K562 (cell line): Measurements from ENCODE around the gene SLC18A3. TPM values are rescaled to one million over a fixed set of nuclear protein-coding genes. Genes with fewer than 3 reads are reported as not detected.

Source experiments
- ATAC-seq: fragments of 200-7000 bp; cut with Tn5 transposase; 3 replicates; pipeline ENCODE4 v1.9.1; 2020; ENCODE audit warnings: moderate library complexity
- BruUV-seq: library from RNA; stranded (reverse); fragments of 400-500 nt; replicated peaks from 2 replicates; lab custom pipeline; 2021; lab: Mats Ljungman, UMichigan
- CTCF ChIA-PET: fragments of 300-600 bp; formaldehyde crosslinking; extraction: SDS; loops from one replicate; lab custom pipeline; 2021; ENCODE audit warnings: low intra/inter-chr PET ratio; lab: Yijun Ruan, JAX
- POLR2A ChIA-PET: fragments of 300-600, 350-650 bp; sonication (Branson Sonifier 250); formaldehyde crosslinking; extraction: SDS; loops from one replicate; lab custom pipeline; 2021; ENCODE audit warnings: antibody characterized with exemption, inconsistent platforms; lab: Yijun Ruan, JAX
- DNase-seq, 4 experiments: peaks; one replicate each; pipeline versions ENCODE4 v3.0.0 to v3.0.0-alpha.2; 2011 to 2018; ENCODE audit warnings: low spot score in 3 of 4, mixed read lengths in 3 of 4; ENCODE audit errors: extremely low read depth in 1 of 4
- FAIRE-seq: peaks from 2 replicates; lab custom pipeline; 2011; peaks lifted over from hg19 to GRCh38; lab: Jason Lieb, UNC
- H2AFZ ChIP-seq: 2 replicates; pipeline ENCODE4 v1.6.0; 2011; ENCODE audit warnings: low read depth, low read length, control low read depth, inconsistent platforms
- H3K27ac ChIP-seq: fragments of 200-600 bp; 3 replicates; pipeline ENCODE4 v1.8.0; 2011; ENCODE audit warnings: low read depth, mild to moderate bottlenecking, control low read depth, inconsistent platforms, low read length, moderate library complexity, mixed read lengths; ENCODE audit errors: extremely low read depth
- H3K27me3 ChIP-seq, 2 experiments: fragments of 300-600 bp in 1 of 2; 2 replicates in 1 of 2; 3 replicates in 1 of 2; pipeline versions ENCODE4 v1.6.0 to v1.8.0; 2011; ENCODE audit warnings: inconsistent platforms in 2 of 2, low read length in 2 of 2, mild to moderate bottlenecking in 1 of 2, mixed read lengths in 1 of 2, moderate library complexity in 1 of 2; ENCODE audit not compliant: control insufficient read depth in 2 of 2, insufficient read depth in 2 of 2
- H3K36me3 ChIP-seq: fragments of 300-600 bp; 3 replicates; pipeline ENCODE4 v1.8.0; 2011; ENCODE audit warnings: mild to moderate bottlenecking, low read length, inconsistent platforms; ENCODE audit not compliant: control insufficient read depth, insufficient read depth
- H3K4me1 ChIP-seq, 2 experiments: fragments of 200-600 bp in 1 of 2; replicated peaks in 1 of 2; 2 replicates in 1 of 2; 3 replicates in 1 of 2; pipeline versions ENCODE4 v1.5.1 to v1.8.0; 2011; ENCODE audit warnings: inconsistent platforms in 2 of 2, low read length in 2 of 2, mild to moderate bottlenecking in 1 of 2, mixed read lengths in 1 of 2, moderate library complexity in 1 of 2; ENCODE audit not compliant: control insufficient read depth in 2 of 2, insufficient read depth in 2 of 2
- H3K4me2 ChIP-seq: 2 replicates; pipeline ENCODE4 v1.6.1; 2011; ENCODE audit warnings: low read length, control low read depth, inconsistent platforms, mixed read lengths; ENCODE audit not compliant: insufficient read depth
- H3K4me3 ChIP-seq: fragments of 200-600 bp; sonication (generic), shearing (Covaris generic); 2 replicates; pipeline ENCODE4 v1.5.1; 2016; ENCODE audit warnings: control low read depth, inconsistent platforms
- H3K79me2 ChIP-seq: fragments of 200-600 bp; 3 replicates; pipeline ENCODE4 v1.8.0; 2011; ENCODE audit warnings: low read length, inconsistent platforms; ENCODE audit not compliant: control insufficient read depth, insufficient read depth
- H3K9ac ChIP-seq, 2 experiments: 2 replicates each; pipeline versions ENCODE4 v1.6.0 to v1.6.1; 2011; ENCODE audit warnings: low read depth in 2 of 2, low read length in 2 of 2, control low read depth in 1 of 2, inconsistent platforms in 1 of 2, mild to moderate bottlenecking in 1 of 2, mixed read lengths in 1 of 2; ENCODE audit not compliant: insufficient read depth in 1 of 2
- H3K9me1 ChIP-seq: one replicate; pipeline ENCODE4 v1.6.0; 2011; ENCODE audit warnings: inconsistent platforms, mild to moderate bottlenecking, low read length, moderate library complexity; ENCODE audit not compliant: control insufficient read depth, insufficient read depth
- H3K9me3 ChIP-seq: replicated peaks from 2 replicates; pipeline ENCODE4 v1.5.1; 2011; ENCODE audit warnings: low read depth, low read length, inconsistent platforms; ENCODE audit not compliant: control insufficient read depth, insufficient read depth
- H4K20me1 ChIP-seq: replicated peaks from 2 replicates; pipeline ENCODE4 v1.6.1; 2011; ENCODE audit warnings: low read length, inconsistent platforms, mixed read lengths; ENCODE audit not compliant: control insufficient read depth, insufficient read depth
- NONO ChIP-seq, 2 experiments: fragments of 200-400 bp in 1 of 2; fragments of 450-650 bp in 1 of 2; formaldehyde crosslinking in 1 of 2; IDR thresholded peaks; 2 replicates each; pipeline ENCODE4 v1.6.1; 2017; ENCODE audit warnings: low read depth in 2 of 2, mild to moderate bottlenecking in 2 of 2, moderate library complexity in 2 of 2, low read length in 1 of 2
- WGBS: fragments of 100-300 bp; shearing (Covaris generic); methylation state at CpG from one replicate; pipeline ENCODE4 v1.1.6; 2016; ENCODE audit warnings: low coverage, mixed read lengths; ENCODE audit not compliant: insufficient coverage; ENCODE audit errors: missing lambda C conversion rate; 5-methylcytosine and 5-hydroxymethylcytosine counted together
- in situ Hi-C: fragments of 300-500 bp; cut with MboI; formaldehyde crosslinking; loops from 4 replicates; pipeline ENCODE4 v1.15.0; 2018; ENCODE audit warnings: inconsistent platforms, mixed read lengths
- intact Hi-C: fragments of 100-400 bp; cut with micrococcal nuclease; formaldehyde crosslinking; loops from 2 replicates; pipeline ENCODE4 v1.14.2; 2022
- polyA plus RNA-seq, 8 experiments: library from polyadenylated mRNA; depleted of rRNA in 4 of 8; stranded (reverse) in 5 of 8; unstranded in 3 of 8; fragments of >200 nt; fragmentation: Nextera tagmentation in 2 of 8; fragmentation: Illumina TruSeq in 1 of 8; extraction: Ambion mirVana in 2 of 8; extraction: Trizol in 1 of 8; gene quantifications; 2 replicates each; pipeline versions ENCODE4 v1.2.1 to v1.2.3, GENCODE V29; 2011 to 2014; ENCODE audit warnings: inconsistent platforms in 1 of 8, missing spikeins in 1 of 8
- total RNA-seq, 7 experiments: library from RNA; depleted of rRNA in 6 of 7; stranded (reverse); fragments of >200 nt in 6 of 7; fragmentation: Illumina TruSeq in 2 of 7; extraction: Trizol in 2 of 7; gene quantifications; 2 replicates each; pipeline versions ENCODE4 v1.2.1 to v1.2.3, GENCODE V29; 2011 to 2021; ENCODE audit warnings: low replicate concordance in 1 of 7
- TF ChIP-seq, protein P1 (sequence below), 3 experiments: fragments of 200-800 bp in 1 of 3; fragments of 250-450 bp in 1 of 3; fragments of 450-650 bp in 1 of 3; sonication (Bioruptor Pico) in 1 of 3; sonication (Bioruptor generic) in 1 of 3; formaldehyde crosslinking in 1 of 3; IDR thresholded peaks; 2 replicates each; pipeline versions ENCODE4 v1.6.1 to v1.8.0; 2016 to 2022; ENCODE audit warnings: mild to moderate bottlenecking in 2 of 3, missing genetic modification characterization in 2 of 3, missing compliant biosample characterization in 1 of 3, moderate library complexity in 1 of 3

The SLC18A3 gene
- total and polyA plus RNA-seq, 9 of the 15 experiments (the other 6 are each of a cell fraction or from before 2014, with no cell fraction given), result not detected

DNA sequence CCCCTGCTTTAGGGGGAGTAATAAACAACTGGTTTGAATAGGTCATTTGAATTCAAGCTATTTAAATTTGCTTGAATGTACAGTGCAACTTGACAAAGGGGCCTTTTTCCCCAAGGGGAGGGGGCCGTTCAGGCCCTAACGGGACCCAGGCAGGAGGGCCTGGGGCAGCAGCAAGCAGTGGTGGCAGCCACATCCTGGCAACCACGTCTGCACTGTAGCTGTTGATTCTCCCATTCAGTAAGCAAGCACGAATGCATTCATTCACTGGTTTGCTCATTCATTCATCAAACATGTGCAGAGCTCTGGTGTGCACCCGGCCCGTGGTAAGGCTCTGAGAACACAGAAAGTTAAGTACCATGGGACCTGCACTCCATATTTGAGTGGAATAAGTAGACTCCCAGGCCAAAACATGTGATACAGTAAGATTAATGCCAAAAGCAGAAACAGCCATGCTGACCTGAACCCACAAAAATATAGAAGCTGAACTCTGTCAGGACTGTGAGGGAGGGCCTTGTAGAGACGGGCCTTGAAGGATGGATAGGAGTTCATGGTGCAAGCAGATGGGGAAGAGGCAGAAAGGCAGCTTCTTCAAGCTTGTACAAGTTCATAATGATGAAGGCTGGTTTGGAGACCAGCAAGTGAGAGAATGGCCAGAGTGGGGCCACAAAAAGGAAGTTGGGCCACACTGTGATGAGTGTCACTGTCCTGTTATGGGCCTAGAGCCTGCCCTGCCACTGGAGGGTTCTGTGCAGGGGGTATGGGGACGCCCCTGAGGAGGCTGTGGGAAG, 40.0 kb downstream of the SLC18A3 start:
- Histone ChIP-seq H3K9me1 (no peaks in the 10 kb centered on the region), H3K9ac (no peak overlapping the region), H3K79me2 (no peaks in the 10 kb centered on the region), H3K4me1 (peaks cover 0 to 7% of the 10 kb centered on the region in 2 experiments; a peak in 1 of 5 replicates), H3K9me3 (no peaks in the 10 kb centered on the region), H3K27ac (no peak overlapping the region)
- BruUV-seq, result no TSS peak
- no peak for FAIRE-seq
- no peak for TF ChIP-seq NONO (IDR thresholded peaks at IDR 0.05; ENCODE audit: low read depth in 2 of 2, low read length in 1 of 2)
- TF ChIP-seq, protein P1, sequence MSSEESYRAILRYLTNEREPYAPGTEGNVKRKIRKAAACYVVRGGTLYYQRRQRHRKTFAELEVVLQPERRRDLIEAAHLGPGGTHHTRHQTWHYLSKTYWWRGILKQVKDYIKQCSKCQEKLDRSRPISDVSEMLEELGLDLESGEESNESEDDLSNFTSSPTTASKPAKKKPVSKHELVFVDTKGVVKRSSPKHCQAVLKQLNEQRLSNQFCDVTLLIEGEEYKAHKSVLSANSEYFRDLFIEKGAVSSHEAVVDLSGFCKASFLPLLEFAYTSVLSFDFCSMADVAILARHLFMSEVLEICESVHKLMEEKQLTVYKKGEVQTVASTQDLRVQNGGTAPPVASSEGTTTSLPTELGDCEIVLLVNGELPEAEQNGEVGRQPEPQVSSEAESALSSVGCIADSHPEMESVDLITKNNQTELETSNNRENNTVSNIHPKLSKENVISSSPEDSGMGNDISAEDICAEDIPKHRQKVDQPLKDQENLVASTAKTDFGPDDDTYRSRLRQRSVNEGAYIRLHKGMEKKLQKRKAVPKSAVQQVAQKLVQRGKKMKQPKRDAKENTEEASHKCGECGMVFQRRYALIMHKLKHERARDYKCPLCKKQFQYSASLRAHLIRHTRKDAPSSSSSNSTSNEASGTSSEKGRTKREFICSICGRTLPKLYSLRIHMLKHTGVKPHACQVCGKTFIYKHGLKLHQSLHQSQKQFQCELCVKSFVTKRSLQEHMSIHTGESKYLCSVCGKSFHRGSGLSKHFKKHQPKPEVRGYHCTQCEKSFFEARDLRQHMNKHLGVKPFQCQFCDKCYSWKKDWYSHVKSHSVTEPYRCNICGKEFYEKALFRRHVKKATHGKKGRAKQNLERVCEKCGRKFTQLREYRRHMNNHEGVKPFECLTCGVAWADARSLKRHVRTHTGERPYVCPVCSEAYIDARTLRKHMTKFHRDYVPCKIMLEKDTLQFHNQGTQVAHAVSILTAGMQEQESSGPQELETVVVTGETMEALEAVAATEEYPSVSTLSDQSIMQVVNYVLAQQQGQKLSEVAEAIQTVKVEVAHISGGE (CRISPR knock-in tag; IDR thresholded peaks at IDR 0.05), result no peak
- TF ChIP-seq, all 486 proteins: peak for 0
- in situ Hi-C loops, result no loop called here
- peaks cover 14% of the 10 kb centered on the region for H4K20me1 ChIP-seq
- POLR2A ChIA-PET, result interaction anchor here (0.6 to 1.6 kb wide), 2 partner anchors 10 to 978 kb away, joined by 3 read pairs; no protein-coding TSS in a partner anchor
- H3K4me3 ChIP-seq, result no peak overlapping the region
- intact Hi-C loops, result no loop called here
- H3K36me3 ChIP-seq, result no peaks in the 10 kb centered on the region
- no peak for ATAC-seq
- CTCF ChIA-PET, result no interaction called here
- peaks cover 33 to 81% of the 10 kb centered on the region in 2 experiments; a peak in 4 of 5 replicates for H3K27me3 ChIP-seq
- DNase-seq, result no peak
- 0% methylated on average over 8 of the region's 8 CpGs for WGBS
- no peak overlapping the region for H2AFZ ChIP-seq
- H3K4me2 ChIP-seq, result no peak overlapping the region
